Measurements from ENCODE around the gene GMIP.

DNA sequence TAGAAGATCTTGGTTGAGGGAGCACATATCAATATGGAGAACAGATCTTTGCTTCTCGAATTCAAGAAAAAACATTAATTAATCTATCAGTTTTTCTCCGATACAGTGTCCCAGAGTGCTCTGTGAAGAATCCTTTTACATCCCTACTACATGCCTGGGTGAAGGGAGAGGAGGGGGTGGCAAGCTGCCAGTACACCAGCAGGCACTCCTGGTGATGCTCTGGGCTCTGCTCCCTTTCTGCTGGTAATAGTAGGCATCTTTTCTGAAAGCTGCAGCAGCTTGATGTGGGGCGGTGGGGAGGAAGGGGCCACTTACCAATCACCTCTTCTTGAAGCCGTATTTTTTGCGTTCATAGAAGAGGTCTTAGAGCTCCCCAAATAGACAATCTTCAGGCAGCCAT lies 55.7 kb downstream of the GMIP start:
- TF ChIP-seq POLR2A (IDR thresholded peaks at IDR 0.05) = no peak
- TF ChIP-seq, protein P1, sequence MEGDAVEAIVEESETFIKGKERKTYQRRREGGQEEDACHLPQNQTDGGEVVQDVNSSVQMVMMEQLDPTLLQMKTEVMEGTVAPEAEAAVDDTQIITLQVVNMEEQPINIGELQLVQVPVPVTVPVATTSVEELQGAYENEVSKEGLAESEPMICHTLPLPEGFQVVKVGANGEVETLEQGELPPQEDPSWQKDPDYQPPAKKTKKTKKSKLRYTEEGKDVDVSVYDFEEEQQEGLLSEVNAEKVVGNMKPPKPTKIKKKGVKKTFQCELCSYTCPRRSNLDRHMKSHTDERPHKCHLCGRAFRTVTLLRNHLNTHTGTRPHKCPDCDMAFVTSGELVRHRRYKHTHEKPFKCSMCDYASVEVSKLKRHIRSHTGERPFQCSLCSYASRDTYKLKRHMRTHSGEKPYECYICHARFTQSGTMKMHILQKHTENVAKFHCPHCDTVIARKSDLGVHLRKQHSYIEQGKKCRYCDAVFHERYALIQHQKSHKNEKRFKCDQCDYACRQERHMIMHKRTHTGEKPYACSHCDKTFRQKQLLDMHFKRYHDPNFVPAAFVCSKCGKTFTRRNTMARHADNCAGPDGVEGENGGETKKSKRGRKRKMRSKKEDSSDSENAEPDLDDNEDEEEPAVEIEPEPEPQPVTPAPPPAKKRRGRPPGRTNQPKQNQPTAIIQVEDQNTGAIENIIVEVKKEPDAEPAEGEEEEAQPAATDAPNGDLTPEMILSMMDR (IDR thresholded peaks at IDR 0.05) = no peak
- no peak for TF ChIP-seq EP300 (IDR thresholded peaks at IDR 0.05)
